B cell (primary cell): Measurements from ENCODE around the gene TMC8.

Experiments
- EZH2 ChIP-seq: IDR thresholded peaks from 2 replicates; pipeline ENCODE4 v1.6.1; 2012; ENCODE audit warnings: borderline replicate concordance, low read depth, mild to moderate bottlenecking, moderate library complexity, low read length; ENCODE audit not compliant: insufficient read depth, poor library complexity, severe bottlenecking
- TF ChIP-seq, protein P1 (sequence below): fragments of 200-600 bp; IDR thresholded peaks from one replicate; pipeline ENCODE4 v1.8.0; 2022; ENCODE audit warnings: antibody characterized with exemption, mild to moderate bottlenecking

DNA sequence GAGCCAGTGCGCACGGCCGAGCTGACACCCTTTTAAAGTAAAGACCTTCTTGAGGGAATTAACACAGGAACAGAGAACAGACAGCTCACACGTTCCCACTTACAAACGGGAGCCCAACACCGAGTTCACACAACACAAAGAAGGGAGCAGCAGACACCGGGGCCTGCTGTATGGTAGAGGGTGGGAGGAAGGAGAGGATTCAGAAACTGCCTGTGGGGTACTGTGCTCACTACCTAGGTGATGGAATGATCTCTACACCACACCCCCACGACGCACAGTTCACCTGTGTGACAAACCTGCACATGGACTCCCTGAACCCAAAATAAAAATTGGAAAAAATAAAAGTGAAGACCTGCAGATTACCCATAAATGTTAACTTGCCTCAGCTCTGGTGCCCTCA, 34.5 kb upstream of the TMC8 start:
- TF ChIP-seq EZH2, result no peak
- TF ChIP-seq, protein P1, sequence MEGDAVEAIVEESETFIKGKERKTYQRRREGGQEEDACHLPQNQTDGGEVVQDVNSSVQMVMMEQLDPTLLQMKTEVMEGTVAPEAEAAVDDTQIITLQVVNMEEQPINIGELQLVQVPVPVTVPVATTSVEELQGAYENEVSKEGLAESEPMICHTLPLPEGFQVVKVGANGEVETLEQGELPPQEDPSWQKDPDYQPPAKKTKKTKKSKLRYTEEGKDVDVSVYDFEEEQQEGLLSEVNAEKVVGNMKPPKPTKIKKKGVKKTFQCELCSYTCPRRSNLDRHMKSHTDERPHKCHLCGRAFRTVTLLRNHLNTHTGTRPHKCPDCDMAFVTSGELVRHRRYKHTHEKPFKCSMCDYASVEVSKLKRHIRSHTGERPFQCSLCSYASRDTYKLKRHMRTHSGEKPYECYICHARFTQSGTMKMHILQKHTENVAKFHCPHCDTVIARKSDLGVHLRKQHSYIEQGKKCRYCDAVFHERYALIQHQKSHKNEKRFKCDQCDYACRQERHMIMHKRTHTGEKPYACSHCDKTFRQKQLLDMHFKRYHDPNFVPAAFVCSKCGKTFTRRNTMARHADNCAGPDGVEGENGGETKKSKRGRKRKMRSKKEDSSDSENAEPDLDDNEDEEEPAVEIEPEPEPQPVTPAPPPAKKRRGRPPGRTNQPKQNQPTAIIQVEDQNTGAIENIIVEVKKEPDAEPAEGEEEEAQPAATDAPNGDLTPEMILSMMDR, result no peak
